Cortex of kidney (tissue), 1 donor: ENCODE results near the gene LTBP2.

Experiments used
- DNase-seq: peaks from one replicate; lab custom pipeline; 2025; lab: John Stamatoyannopoulos, UW

The LTBP2 gene

GRCh38 chr14:74611650-74612349 lies at the start of gene LTBP2:
TSS of gene LTBP2 (minus strand) at chr14:74612237. CDS start at chr14:74611944, 293 bp downstream.
- DNase-seq = no peak

GRCh38 chr14:74660863-74661262 lies 48.8 kb upstream of the LTBP2 start:
- DNase-seq = no peak

- no peak for DNase-seq
These were observed 48.1 kb upstream of the LTBP2 start for GRCh38 chr14:74660167-74660566.

- DNase-seq = no peak
These were observed 46.6 kb upstream of the LTBP2 start for GRCh38 chr14:74658535-74659131.

- no peak for DNase-seq
These were observed 44.9 kb upstream of the LTBP2 start for GRCh38 chr14:74656964-74657363.

GRCh38 chr14:74655599-74656395 lies 43.8 kb upstream of the LTBP2 start:
- no peak for DNase-seq

- DNase-seq = no peak
These were observed 42.9 kb upstream of the LTBP2 start for GRCh38 chr14:74654931-74655330.

- no peak for DNase-seq
These were observed 41.5 kb upstream of the LTBP2 start for GRCh38 chr14:74653386-74654138.

- DNase-seq = no peak
These were observed 40.5 kb upstream of the LTBP2 start for GRCh38 chr14:74652541-74652940.

GRCh38 chr14:74650927-74651686 lies 39.1 kb upstream of the LTBP2 start:
- no peak for DNase-seq

GRCh38 chr14:74649673-74650072 lies 37.6 kb upstream of the LTBP2 start:
- DNase-seq = no peak

- no peak for DNase-seq
These were observed 37.1 kb upstream of the LTBP2 start for GRCh38 chr14:74649167-74649566.

GRCh38 chr14:74648601-74649000 lies 36.6 kb upstream of the LTBP2 start:
- DNase-seq = no peak

GRCh38 chr14:74647678-74648461 lies 35.8 kb upstream of the LTBP2 start:
- no peak for DNase-seq

- DNase-seq = no peak
These were observed 35.1 kb upstream of the LTBP2 start for GRCh38 chr14:74647061-74647677.

- DNase-seq = no peak
These were observed 33.9 kb upstream of the LTBP2 start for GRCh38 chr14:74645756-74646470.

- DNase-seq = no peak
These were observed 33.2 kb upstream of the LTBP2 start for GRCh38 chr14:74645244-74645643.

GRCh38 chr14:74641601-74642391 lies 29.8 kb upstream of the LTBP2 start:
- DNase-seq = no peak

GRCh38 chr14:74638966-74639365 lies 26.9 kb upstream of the LTBP2 start:
- DNase-seq = no peak
